K562 (cell line): ENCODE results near the gene LPCAT3. TPM values are rescaled to one million over a fixed set of nuclear protein-coding genes. Genes with fewer than 3 reads are reported as not detected.

Experiments used
- ATF7 ChIP-seq: fragments of 450-650 bp; IDR thresholded peaks from 2 replicates; pipeline ENCODE4 v1.7.1; 2014; ENCODE audit warnings: mild to moderate bottlenecking, moderate library complexity
- CBFB ChIP-seq: sonication (generic); formaldehyde crosslinking; IDR thresholded peaks from 2 replicates; pipeline ENCODE4 v1.4.0; 2020; ENCODE audit warnings: mild to moderate bottlenecking, missing genetic modification reagents
- FOXP1 ChIP-seq: sonication (generic); formaldehyde crosslinking; IDR thresholded peaks from 2 replicates; pipeline ENCODE4 v1.8.0; 2022; ENCODE audit warnings: mild to moderate bottlenecking, missing genetic modification reagents
- MAFK ChIP-seq: IDR thresholded peaks from 2 replicates; pipeline ENCODE4 v1.6.1; 2011; ENCODE audit warnings: low read length, improper control_type of control experiment
- NCOA2 ChIP-seq, 2 experiments: fragments of 450-650 bp; IDR thresholded peaks; 2 replicates each; pipeline ENCODE4 v1.6.1; 2018; ENCODE audit warnings: mild to moderate bottlenecking in 2 of 2, moderate library complexity in 1 of 2; ENCODE audit not compliant: partially characterized antibody in 2 of 2
- NCOA6 ChIP-seq: fragments of 450-650 bp; IDR thresholded peaks from 2 replicates; pipeline ENCODE4 v1.6.1; 2017; ENCODE audit warnings: mild to moderate bottlenecking
- NUFIP1 ChIP-seq: fragments of 450-650 bp; IDR thresholded peaks from 2 replicates; pipeline ENCODE4 v1.6.1; 2018; ENCODE audit not compliant: partially characterized antibody
- PHB2 ChIP-seq: fragments of 450-650 bp; IDR thresholded peaks from 2 replicates; pipeline ENCODE4 v1.6.1; 2017; ENCODE audit warnings: low read depth
- RHOXF2B ChIP-seq: fragments of 250-450 bp; sonication (Bioruptor Pico); conservative IDR thresholded peaks from 2 replicates; pipeline ENCODE4 v1.5.1; 2021
- SAFB ChIP-seq: fragments of 200-400 bp; formaldehyde crosslinking; IDR thresholded peaks from 2 replicates; pipeline ENCODE4 v1.6.1; 2017; ENCODE audit warnings: low read depth, low read length, borderline replicate concordance
- TRIM28 ChIP-seq: fragments of 450-650 bp; IDR thresholded peaks from 2 replicates; pipeline ENCODE4 v1.6.1; 2017
- XRCC5 ChIP-seq: fragments of 200-400 bp; formaldehyde crosslinking; IDR thresholded peaks from 2 replicates; pipeline ENCODE4 v1.6.1; 2017; ENCODE audit warnings: low read depth, mild to moderate bottlenecking, low read length
- ZNF431 ChIP-seq: sonication (generic); formaldehyde crosslinking; IDR thresholded peaks from 2 replicates; pipeline ENCODE4 v1.8.0; 2022; ENCODE audit warnings: mild to moderate bottlenecking, missing genetic modification reagents
- ZNF445 ChIP-seq: fragments of 250-450 bp; sonication (Bioruptor Pico); IDR thresholded peaks from 2 replicates; pipeline ENCODE4 v1.4.0; 2020; ENCODE audit warnings: low read depth, mild to moderate bottlenecking, moderate library complexity
- polyA plus RNA-seq, 8 experiments: library from polyadenylated mRNA; depleted of rRNA in 4 of 8; stranded (reverse) in 5 of 8; unstranded in 3 of 8; fragments of >200 nt; fragmentation: Nextera tagmentation in 2 of 8; fragmentation: Illumina TruSeq in 1 of 8; extraction: Ambion mirVana in 2 of 8; extraction: Trizol in 1 of 8; gene quantifications; 2 replicates each; pipeline versions ENCODE4 v1.2.1 to v1.2.3, GENCODE V29; 2011 to 2014; ENCODE audit warnings: inconsistent platforms in 1 of 8, missing spikeins in 1 of 8
- total RNA-seq, 7 experiments: library from RNA; depleted of rRNA in 6 of 7; stranded (reverse); fragments of >200 nt in 6 of 7; fragmentation: Illumina TruSeq in 2 of 7; extraction: Trizol in 2 of 7; gene quantifications; 2 replicates each; pipeline versions ENCODE4 v1.2.1 to v1.2.3, GENCODE V29; 2011 to 2021; ENCODE audit warnings: low replicate concordance in 1 of 7
- TF ChIP-seq, protein P1 (sequence below): fragments of 150-350 bp; conservative IDR thresholded peaks from 2 replicates; pipeline ENCODE4 v1.6.1; 2014; ENCODE audit warnings: low read length
- TF ChIP-seq, protein P2 (sequence below): fragments of 250-450 bp; sonication (Bioruptor Pico); IDR thresholded peaks from 2 replicates; pipeline ENCODE4 v1.8.0; 2021; ENCODE audit warnings: moderate library complexity, mild to moderate bottlenecking, inconsistent platforms
- TF ChIP-seq, protein P3 (sequence below), 3 experiments: fragments of 200-800 bp in 1 of 3; sonication (Bioruptor generic) in 1 of 3; sonication (generic) in 1 of 3; formaldehyde crosslinking in 1 of 3; IDR thresholded peaks; 2 replicates each; pipeline versions ENCODE4 v1.6.1 to v1.8.0; 2016 to 2022; ENCODE audit warnings: mild to moderate bottlenecking in 2 of 3, missing compliant biosample characterization in 2 of 3, missing genetic modification characterization in 2 of 3, missing genetic modification reagents in 1 of 3
- TF ChIP-seq, protein P4 (sequence below): fragments of 250-450 bp; sonication (Bioruptor Pico); IDR thresholded peaks from 2 replicates; pipeline ENCODE4 v1.4.0; 2020
- TF ChIP-seq, protein P5 (sequence below), 2 experiments: fragments of 450-650 bp in 1 of 2; sonication (generic) in 1 of 2; formaldehyde crosslinking in 1 of 2; IDR thresholded peaks in 1 of 2; conservative IDR thresholded peaks in 1 of 2; 2 replicates each; pipeline versions ENCODE4 v1.6.1 to v1.8.1; 2016 to 2023; ENCODE audit warnings: mild to moderate bottlenecking in 2 of 2, moderate library complexity in 2 of 2, inconsistent platforms in 1 of 2, missing genetic modification reagents in 1 of 2

The LPCAT3 gene
- total and polyA plus RNA-seq, 9 of the 15 experiments (the other 6 are each of a cell fraction or from before 2014, with no cell fraction given), result 4.9 to 52.5 (median 25.3) TPM

DNA sequence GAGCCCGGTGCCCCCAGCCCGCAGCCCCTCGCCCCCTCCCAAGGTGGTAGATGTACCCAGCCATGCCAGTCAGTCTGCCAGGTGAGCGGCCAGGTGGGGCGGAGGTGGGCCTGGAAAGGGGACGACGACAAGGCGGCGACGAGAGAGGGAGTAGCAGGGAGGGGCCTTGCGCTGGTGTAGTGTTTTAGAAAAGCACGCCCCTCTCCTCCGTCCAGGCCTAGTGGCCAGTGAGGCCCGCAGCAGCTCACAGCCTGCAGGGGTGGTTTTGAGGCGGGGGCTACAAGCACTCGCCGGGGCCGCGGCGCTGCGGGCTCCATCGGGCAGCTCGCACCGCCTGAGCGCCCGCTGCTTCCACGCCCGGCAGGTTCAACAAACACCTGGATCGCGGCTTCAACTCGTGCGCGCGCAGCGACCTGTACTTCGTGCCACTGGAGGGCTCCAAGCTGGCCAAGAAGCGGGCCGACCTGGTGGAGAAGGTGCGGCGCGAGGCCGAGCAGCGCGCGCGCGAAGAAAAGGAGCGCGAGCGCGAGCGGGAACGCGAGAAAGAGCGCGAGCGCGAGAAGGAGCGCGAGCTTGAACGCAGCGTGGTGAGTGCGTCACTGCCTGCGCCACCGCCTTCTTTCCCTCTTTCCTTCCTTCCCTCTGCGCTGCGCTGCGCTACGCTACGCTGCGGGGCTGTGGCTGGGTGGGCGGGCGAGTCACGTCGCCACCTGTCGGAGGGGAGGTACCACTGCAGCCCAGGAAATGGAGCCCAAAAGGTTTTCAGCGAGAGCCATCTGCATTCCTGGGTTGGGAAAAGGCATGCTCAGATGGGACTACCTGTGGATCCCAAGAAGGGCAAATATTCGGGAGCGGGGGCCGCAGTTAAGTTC is 80.6 kb downstream of the LPCAT3 start (continued):
- TF ChIP-seq, protein P1, sequence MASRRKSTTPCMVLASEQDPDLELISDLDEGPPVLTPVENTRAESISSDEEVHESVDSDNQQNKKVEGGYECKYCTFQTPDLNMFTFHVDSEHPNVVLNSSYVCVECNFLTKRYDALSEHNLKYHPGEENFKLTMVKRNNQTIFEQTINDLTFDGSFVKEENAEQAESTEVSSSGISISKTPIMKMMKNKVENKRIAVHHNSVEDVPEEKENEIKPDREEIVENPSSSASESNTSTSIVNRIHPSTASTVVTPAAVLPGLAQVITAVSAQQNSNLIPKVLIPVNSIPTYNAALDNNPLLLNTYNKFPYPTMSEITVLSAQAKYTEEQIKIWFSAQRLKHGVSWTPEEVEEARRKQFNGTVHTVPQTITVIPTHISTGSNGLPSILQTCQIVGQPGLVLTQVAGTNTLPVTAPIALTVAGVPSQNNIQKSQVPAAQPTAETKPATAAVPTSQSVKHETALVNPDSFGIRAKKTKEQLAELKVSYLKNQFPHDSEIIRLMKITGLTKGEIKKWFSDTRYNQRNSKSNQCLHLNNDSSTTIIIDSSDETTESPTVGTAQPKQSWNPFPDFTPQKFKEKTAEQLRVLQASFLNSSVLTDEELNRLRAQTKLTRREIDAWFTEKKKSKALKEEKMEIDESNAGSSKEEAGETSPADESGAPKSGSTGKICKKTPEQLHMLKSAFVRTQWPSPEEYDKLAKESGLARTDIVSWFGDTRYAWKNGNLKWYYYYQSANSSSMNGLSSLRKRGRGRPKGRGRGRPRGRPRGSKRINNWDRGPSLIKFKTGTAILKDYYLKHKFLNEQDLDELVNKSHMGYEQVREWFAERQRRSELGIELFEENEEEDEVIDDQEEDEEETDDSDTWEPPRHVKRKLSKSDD, result peak; percentile 81
- no peak for TF ChIP-seq NCOA6
- 0 out of 2 replicates have a peak, but pooled peaks have one; percentile 34 for TF ChIP-seq ZNF431 (CRISPR knock-in tag)
- TF ChIP-seq ATF7, result peak; percentile 76
- no peak for TF ChIP-seq NUFIP1
- TF ChIP-seq, protein P2, sequence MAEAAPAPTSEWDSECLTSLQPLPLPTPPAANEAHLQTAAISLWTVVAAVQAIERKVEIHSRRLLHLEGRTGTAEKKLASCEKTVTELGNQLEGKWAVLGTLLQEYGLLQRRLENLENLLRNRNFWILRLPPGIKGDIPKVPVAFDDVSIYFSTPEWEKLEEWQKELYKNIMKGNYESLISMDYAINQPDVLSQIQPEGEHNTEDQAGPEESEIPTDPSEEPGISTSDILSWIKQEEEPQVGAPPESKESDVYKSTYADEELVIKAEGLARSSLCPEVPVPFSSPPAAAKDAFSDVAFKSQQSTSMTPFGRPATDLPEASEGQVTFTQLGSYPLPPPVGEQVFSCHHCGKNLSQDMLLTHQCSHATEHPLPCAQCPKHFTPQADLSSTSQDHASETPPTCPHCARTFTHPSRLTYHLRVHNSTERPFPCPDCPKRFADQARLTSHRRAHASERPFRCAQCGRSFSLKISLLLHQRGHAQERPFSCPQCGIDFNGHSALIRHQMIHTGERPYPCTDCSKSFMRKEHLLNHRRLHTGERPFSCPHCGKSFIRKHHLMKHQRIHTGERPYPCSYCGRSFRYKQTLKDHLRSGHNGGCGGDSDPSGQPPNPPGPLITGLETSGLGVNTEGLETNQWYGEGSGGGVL (CRISPR knock-in tag), result no peak
- TF ChIP-seq TRIM28, result no peak
- TF ChIP-seq, protein P3, sequence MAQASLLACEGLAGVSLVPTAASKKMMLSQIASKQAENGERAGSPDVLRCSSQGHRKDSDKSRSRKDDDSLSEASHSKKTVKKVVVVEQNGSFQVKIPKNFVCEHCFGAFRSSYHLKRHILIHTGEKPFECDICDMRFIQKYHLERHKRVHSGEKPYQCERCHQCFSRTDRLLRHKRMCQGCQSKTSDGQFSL (CRISPR knock-in tag; IDR thresholded peaks at IDR 0.05), result no peak
- TF ChIP-seq, protein P3 (tag; IDR thresholded peaks at IDR 0.05), result no peak
- no peak for TF ChIP-seq CBFB
- TF ChIP-seq PHB2, result no peak
- no peak for TF ChIP-seq NCOA2 (IDR thresholded peaks at IDR 0.05; ENCODE audit: partially characterized antibody in 2 of 2)
- TF ChIP-seq RHOXF2B (CRISPR knock-in tag), result no peak
- no peak for TF ChIP-seq MAFK
- peak; percentile 84 for TF ChIP-seq SAFB
- TF ChIP-seq, protein P4, sequence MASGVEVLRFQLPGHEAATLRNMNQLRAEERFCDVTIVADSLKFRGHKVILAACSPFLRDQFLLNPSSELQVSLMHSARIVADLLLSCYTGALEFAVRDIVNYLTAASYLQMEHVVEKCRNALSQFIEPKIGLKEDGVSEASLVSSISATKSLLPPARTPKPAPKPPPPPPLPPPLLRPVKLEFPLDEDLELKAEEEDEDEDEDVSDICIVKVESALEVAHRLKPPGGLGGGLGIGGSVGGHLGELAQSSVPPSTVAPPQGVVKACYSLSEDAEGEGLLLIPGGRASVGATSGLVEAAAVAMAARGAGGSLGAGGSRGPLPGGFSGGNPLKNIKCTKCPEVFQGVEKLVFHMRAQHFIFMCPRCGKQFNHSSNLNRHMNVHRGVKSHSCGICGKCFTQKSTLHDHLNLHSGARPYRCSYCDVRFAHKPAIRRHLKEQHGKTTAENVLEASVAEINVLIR (CRISPR knock-in tag), result peak; percentile 84
- peak; percentile 43; the same call in 1 of the 2 replicates for TF ChIP-seq FOXP1 (CRISPR knock-in tag)
- TF ChIP-seq, protein P5, sequence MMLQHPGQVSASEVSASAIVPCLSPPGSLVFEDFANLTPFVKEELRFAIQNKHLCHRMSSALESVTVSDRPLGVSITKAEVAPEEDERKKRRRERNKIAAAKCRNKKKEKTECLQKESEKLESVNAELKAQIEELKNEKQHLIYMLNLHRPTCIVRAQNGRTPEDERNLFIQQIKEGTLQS (IDR thresholded peaks at IDR 0.05), result no peak
- TF ChIP-seq, protein P5 (CRISPR knock-in tag; conservative IDR thresholded peaks at IDR 0.05), result no peak
- TF ChIP-seq ZNF445 (CRISPR knock-in tag), result 0 out of 2 replicates have a peak, but pooled peaks have one; percentile 28
- TF ChIP-seq XRCC5, result peak; percentile 81
